Measurements from ENCODE around the gene COG6.

Gene COG6

DNA sequence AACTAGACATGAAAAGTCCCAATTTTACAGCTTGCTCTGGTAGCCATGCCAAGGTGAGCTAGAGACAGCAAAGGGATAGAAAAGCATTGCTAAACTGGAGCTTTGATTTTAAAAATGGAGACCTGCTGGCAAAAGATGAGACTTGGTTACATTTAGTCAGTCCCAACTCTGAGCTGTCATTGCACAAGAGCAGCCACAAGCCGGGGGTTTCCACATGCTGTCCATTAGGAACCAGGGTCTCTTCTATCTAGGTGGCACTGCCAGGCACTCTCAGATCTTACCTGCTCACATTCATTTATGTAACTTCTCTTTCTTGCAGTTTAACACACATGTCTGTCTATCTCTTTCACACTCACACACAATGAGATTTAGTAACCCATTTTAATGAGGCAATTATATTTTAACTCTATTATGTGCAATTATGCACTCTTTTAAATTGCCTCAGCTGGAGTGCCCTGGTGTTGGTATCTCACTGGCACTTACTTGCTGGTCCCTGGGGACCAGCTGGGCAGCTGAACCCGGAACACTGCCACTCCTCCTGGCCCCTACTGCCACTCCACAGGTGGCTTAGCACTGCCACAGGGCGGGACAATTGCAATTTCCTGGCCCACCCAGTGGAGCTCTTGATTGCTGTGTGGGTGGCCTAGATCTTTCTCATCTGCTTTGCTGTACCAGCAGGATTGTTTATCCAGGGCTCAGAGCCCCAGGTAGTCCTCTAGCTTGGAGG lies 112.5 kb downstream of the COG6 start:
- CTCF ChIA-PET, result interaction anchor here (1.0 kb wide), 1 partner anchor 9 kb away, joined by 3 read pairs; no protein-coding TSS in a partner anchor
- no peak for DNase-seq (ENCODE audit: extremely low spot score)

GRCh38 chr13:39768962-39769361 lies 113.5 kb downstream of the COG6 start:
- ChIA-PET POLR2A (no interaction called here), CTCF (no interaction called here)
- DNase-seq (ENCODE audit: extremely low spot score), result no peak
- TF ChIP-seq LEF1 (IDR thresholded peaks at IDR 0.05; ENCODE audit: borderline replicate concordance), result no peak

More for the DNA sequence above, 112.5 kb downstream of the COG6 start:
- TF ChIP-seq BHLHE40 (IDR thresholded peaks at IDR 0.05; ENCODE audit: borderline replicate concordance), result no peak
- no peak for TF ChIP-seq SP1 (IDR thresholded peaks at IDR 0.05)
- TF ChIP-seq SUZ12 (IDR thresholded peaks at IDR 0.05), result no peak
- TF ChIP-seq ZNF384 (IDR thresholded peaks at IDR 0.05), result no peak
- no peak for TF ChIP-seq LEF1 (IDR thresholded peaks at IDR 0.05; ENCODE audit: borderline replicate concordance)
- TF ChIP-seq ELF4 (IDR thresholded peaks at IDR 0.05), result no peak
- no peak for TF ChIP-seq NFRKB (IDR thresholded peaks at IDR 0.05)
- TF ChIP-seq HDGF (IDR thresholded peaks at IDR 0.05; ENCODE audit: borderline replicate concordance), result no peak
- TF ChIP-seq, protein P1, sequence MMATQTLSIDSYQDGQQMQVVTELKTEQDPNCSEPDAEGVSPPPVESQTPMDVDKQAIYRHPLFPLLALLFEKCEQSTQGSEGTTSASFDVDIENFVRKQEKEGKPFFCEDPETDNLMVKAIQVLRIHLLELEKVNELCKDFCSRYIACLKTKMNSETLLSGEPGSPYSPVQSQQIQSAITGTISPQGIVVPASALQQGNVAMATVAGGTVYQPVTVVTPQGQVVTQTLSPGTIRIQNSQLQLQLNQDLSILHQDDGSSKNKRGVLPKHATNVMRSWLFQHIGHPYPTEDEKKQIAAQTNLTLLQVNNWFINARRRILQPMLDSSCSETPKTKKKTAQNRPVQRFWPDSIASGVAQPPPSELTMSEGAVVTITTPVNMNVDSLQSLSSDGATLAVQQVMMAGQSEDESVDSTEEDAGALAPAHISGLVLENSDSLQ (IDR thresholded peaks at IDR 0.05), result no peak
- no peak for TF ChIP-seq FOXK2 (IDR thresholded peaks at IDR 0.05)
- no peak for TF ChIP-seq TARDBP (IDR thresholded peaks at IDR 0.05)
- no peak for TF ChIP-seq FOXA1 (IDR thresholded peaks at IDR 0.05)
- TF ChIP-seq FOXM1 (IDR thresholded peaks at IDR 0.05; ENCODE audit: borderline replicate concordance), result no peak
- no peak for TF ChIP-seq ARNT (IDR thresholded peaks at IDR 0.05)
- no peak for TF ChIP-seq CTBP1 (IDR thresholded peaks at IDR 0.05; ENCODE audit: borderline replicate concordance)
- POLR2A ChIA-PET, result no interaction called here

DNA sequence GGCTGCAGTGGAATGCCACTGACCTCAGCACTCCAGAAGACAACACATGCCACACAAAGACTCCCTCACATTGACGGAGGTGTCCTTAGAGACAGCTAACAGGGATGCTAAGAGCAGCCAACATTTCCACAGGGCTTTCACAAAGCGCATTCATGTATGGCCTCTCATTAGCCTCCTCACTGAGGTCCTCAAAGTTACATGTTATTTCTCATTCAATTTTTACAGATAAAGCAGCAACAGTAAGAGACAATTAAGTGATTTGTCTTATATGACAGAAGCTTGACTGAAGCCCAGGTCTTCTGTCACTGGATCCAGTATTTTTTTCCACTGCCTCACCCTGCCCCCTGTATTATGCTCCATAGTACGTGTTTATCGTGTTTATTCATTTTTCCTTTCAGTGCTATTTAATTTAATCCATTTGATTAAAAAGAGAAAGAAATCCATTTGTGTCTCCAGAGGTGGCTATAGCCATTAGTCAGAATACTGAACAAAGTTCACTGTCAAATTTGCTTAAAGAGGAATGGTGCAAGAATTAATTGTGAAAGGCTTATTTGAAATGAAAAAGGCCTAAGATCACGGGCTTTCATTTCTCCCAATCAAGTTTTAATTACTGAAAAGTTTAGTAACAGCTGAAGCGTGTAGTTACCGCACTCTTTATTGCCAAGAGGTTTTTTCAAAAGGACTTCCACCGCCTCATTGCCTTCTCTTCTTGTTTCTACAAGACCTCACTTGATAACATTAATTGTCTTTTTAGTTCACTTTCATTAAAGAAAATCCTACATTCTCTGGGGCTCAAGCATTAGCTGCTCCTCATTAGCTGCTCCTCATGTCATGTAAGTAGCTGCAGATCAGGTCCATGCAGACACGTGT lies 115.0 kb downstream of the COG6 start:
- no peak for TF ChIP-seq NFRKB (IDR thresholded peaks at IDR 0.05)
- TF ChIP-seq SUZ12 (IDR thresholded peaks at IDR 0.05), result no peak
- TF ChIP-seq HDGF (IDR thresholded peaks at IDR 0.05; ENCODE audit: borderline replicate concordance), result no peak
- TF ChIP-seq ELF4 (IDR thresholded peaks at IDR 0.05), result no peak
- no peak for TF ChIP-seq BHLHE40 (IDR thresholded peaks at IDR 0.05; ENCODE audit: borderline replicate concordance)
- no peak for TF ChIP-seq FOXK2 (IDR thresholded peaks at IDR 0.05)
- TF ChIP-seq TARDBP (IDR thresholded peaks at IDR 0.05), result no peak
- no peak for TF ChIP-seq FOXA1 (IDR thresholded peaks at IDR 0.05)
- no peak for TF ChIP-seq ZNF384 (IDR thresholded peaks at IDR 0.05)
- no peak for TF ChIP-seq FOXM1 (IDR thresholded peaks at IDR 0.05; ENCODE audit: borderline replicate concordance)
- TF ChIP-seq ARNT (IDR thresholded peaks at IDR 0.05), result no peak
- TF ChIP-seq, protein P1 (IDR thresholded peaks at IDR 0.05), result no peak
- TF ChIP-seq SP1 (IDR thresholded peaks at IDR 0.05), result no peak
- TF ChIP-seq LEF1 (IDR thresholded peaks at IDR 0.05; ENCODE audit: borderline replicate concordance), result no peak
- no peak for TF ChIP-seq L3MBTL2 (conservative IDR thresholded peaks at IDR 0.05)
- no peak for TF ChIP-seq CTBP1 (IDR thresholded peaks at IDR 0.05; ENCODE audit: borderline replicate concordance)
- POLR2A ChIA-PET, result no interaction called here
- CTCF ChIA-PET, result no interaction called here

DNA sequence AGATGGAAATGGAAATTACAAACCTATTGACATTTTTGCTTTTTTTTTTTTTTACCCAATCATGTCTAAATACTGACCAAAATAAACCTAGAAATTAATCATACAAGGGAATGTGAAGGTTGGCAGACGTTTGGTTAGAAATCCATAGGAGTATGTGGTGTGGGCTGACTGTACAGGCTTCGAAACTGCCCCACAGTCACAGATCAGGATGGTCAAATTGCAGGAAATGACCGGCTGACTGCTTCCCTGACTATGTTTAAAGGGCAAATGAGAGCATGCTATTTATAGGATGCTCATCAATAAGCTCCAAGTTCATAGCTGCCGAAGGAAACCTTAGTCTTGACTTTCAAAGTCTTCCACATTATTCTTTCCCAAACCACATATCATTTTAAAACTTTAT lies 118.4 kb downstream of the COG6 start:
- ChIA-PET POLR2A (no interaction called here), CTCF (no interaction called here)
- TF ChIP-seq NFRKB (IDR thresholded peaks at IDR 0.05), result no peak
- no peak for TF ChIP-seq ZNF384 (IDR thresholded peaks at IDR 0.05)
- TF ChIP-seq, protein P1 (IDR thresholded peaks at IDR 0.05), result no peak
- no peak for TF ChIP-seq SP1 (IDR thresholded peaks at IDR 0.05)
- no peak for DNase-seq (ENCODE audit: extremely low spot score)

More for the DNA sequence above, 115.0 kb downstream of the COG6 start:
- no peak for DNase-seq (ENCODE audit: extremely low spot score)

DNA sequence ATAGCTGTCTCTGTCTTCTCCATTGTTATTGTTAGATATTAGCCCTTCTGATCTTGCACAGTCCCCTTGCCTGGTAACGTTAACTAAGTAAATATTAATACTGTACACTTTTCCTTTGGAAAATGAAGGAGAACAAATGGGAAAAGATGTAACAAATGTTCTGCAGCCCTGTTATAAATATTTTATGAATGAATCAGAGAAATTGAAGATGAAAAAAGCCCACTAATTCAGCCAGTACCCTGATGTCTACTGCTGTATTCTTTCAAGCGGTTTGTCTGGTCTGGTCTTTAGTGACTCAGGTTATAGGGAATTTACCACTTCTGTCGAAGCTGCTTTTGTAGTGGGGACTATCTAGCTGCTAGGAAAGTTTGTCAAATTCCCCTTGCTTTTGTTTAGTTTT lies 121.0 kb downstream of the COG6 start:
- TF ChIP-seq CTBP1 (IDR thresholded peaks at IDR 0.05; ENCODE audit: borderline replicate concordance), result no peak
- no peak for TF ChIP-seq FOXK2 (IDR thresholded peaks at IDR 0.05)
- no peak for TF ChIP-seq ELF4 (IDR thresholded peaks at IDR 0.05)
- CTCF ChIA-PET, result interaction anchor here (0.6 to 1.2 kb wide), 2 partner anchors 9 to 1559 kb away, joined by 3 read pairs; no protein-coding TSS in a partner anchor
- no peak for DNase-seq (ENCODE audit: extremely low spot score)
- POLR2A ChIA-PET, result no interaction called here

GRCh38 chr13:39777021-39777420 lies 121.6 kb downstream of the COG6 start:
- POLR2A ChIA-PET, result no interaction called here
- CTCF ChIA-PET, result interaction anchor here (1.2 kb wide), 1 partner anchor 9 kb away, joined by 3 read pairs; no protein-coding TSS in a partner anchor
- DNase-seq (ENCODE audit: extremely low spot score), result no peak
- no peak for TF ChIP-seq SUZ12 (IDR thresholded peaks at IDR 0.05)
- TF ChIP-seq ZNF384 (IDR thresholded peaks at IDR 0.05), result no peak
- TF ChIP-seq SP1 (IDR thresholded peaks at IDR 0.05), result no peak
- no peak for TF ChIP-seq FOXA1 (IDR thresholded peaks at IDR 0.05)
- no peak for TF ChIP-seq CTBP1 (IDR thresholded peaks at IDR 0.05; ENCODE audit: borderline replicate concordance)
- TF ChIP-seq, protein P1 (IDR thresholded peaks at IDR 0.05), result no peak
- no peak for TF ChIP-seq NFRKB (IDR thresholded peaks at IDR 0.05)
- no peak for TF ChIP-seq FOXK2 (IDR thresholded peaks at IDR 0.05)
- TF ChIP-seq BHLHE40 (IDR thresholded peaks at IDR 0.05; ENCODE audit: borderline replicate concordance), result no peak
- no peak for TF ChIP-seq ELF4 (IDR thresholded peaks at IDR 0.05)
- no peak for TF ChIP-seq LEF1 (IDR thresholded peaks at IDR 0.05; ENCODE audit: borderline replicate concordance)
- TF ChIP-seq ARNT (IDR thresholded peaks at IDR 0.05), result no peak
- TF ChIP-seq TARDBP (IDR thresholded peaks at IDR 0.05), result no peak
- no peak for TF ChIP-seq FOXM1 (IDR thresholded peaks at IDR 0.05; ENCODE audit: borderline replicate concordance)
- no peak for TF ChIP-seq L3MBTL2 (conservative IDR thresholded peaks at IDR 0.05)
- TF ChIP-seq HDGF (IDR thresholded peaks at IDR 0.05; ENCODE audit: borderline replicate concordance), result no peak
